GM19397 (cell line): Measurements from ENCODE around the gene ZNF880.
"Not testable (repeated sequence)": the region's sequence is repeated elsewhere in the genome, so short reads cannot be mapped to it uniquely, and the experiment has no call there.

Experiments used
- ATAC-seq: cut with Tn5 transposase; IDR thresholded peaks from one replicate; pipeline ENCODE4 v1.9.1; 2021; ENCODE audit warnings: mild to moderate bottlenecking, moderate library complexity; ENCODE audit not compliant: unreplicated experiment

Gene ZNF880

DNA sequence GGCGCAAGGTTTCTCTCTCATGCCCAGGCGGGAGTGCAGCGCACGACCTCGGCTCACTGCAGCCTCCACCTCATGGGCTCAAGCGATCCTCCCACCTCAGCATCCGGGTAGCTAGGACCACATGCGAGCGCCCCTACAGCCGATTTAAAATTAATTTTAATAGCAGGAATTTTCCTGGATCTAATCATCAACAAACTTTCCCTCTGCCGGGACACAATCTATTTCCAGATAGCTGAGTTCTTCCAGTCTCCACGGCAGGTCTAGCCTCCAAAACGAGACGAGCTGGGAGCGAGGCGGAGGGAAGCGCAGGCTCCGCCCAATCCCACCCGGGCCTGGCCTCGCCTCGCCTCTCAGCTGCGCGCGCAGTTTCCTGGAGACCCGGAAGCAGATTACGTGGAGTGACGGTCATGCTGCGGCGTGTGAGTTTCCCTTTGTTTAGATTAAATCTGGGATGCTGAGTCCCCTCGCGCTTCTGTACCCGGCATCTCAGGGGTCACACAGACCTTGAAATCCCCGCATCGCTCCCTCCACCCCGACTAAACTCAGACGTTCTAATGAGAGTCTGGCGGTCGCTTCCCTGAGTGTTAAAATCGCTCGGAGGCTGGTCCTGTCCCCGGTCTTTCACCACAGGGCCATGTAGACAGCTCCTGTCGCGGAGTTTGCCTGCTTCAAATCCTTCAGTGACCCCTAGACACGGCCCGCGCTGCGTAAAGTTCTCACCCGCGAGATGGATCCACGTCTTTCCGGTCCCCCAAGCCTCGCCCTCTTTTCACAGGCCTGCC is at the start of gene ZNF880:
Gene ZNF880, plus strand, starts transcription at position 365 of the 782 bp plus-strand sequence. Its CDS starts 43 bp downstream, at position 408.
- peak; percentile 96 for ATAC-seq

DNA sequence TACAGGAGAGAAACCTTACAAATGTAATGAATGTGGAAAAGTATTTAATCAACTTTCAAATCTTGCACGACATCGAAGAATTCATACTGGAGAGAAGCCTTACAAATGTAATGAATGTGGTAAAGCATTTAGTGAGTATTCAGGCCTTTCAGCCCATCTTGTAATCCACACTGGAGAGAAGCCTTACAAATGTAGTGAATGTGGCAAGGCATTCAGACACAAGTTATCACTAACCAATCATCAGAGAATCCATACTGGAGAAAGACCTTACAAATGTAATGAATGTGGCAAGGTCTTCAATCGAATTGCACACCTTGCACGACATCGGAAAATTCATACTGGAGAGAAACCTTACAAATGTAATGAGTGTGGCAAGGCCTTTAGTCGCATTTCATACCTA is 47.3 kb upstream of the ZNF880 start:
- ATAC-seq = no peak

DNA sequence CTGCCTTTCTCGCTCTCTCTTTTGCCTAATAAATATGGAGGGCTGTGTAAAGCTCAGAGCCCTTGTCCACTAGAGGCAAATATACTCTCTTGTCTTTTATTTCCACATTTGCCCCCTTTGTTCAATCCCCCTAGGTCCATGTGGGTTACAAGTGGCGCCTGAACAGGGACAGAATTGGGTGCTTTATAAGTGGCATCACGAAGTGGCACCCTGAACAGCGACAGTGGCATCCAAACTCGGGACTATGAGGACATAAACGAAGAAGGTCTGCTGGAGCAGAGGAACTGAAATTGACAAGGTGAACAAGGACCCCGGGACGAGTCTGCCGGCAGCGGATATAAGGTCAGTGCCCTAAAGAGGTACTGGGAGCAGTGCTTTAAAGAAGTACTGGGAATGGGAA is 38.0 kb upstream of the ZNF880 start:
- no peak for ATAC-seq

DNA sequence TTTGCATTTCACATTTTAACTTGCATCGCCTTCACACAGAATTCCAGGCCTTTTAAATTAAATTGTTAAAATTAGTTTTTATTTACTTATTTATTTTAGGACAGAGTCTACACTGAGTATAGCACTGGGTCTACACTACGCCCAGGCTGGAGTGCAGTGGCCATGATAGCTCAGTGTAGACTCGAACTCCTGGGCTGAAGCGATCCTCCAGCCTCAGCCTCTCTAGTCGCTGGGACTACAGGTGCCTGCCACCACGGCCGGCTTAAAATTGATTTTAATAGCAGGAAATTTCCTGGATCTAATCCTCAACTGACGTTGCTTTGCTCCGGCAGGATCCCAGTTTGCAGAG is 34.0 kb upstream of the ZNF880 start:
- no peak for ATAC-seq

DNA sequence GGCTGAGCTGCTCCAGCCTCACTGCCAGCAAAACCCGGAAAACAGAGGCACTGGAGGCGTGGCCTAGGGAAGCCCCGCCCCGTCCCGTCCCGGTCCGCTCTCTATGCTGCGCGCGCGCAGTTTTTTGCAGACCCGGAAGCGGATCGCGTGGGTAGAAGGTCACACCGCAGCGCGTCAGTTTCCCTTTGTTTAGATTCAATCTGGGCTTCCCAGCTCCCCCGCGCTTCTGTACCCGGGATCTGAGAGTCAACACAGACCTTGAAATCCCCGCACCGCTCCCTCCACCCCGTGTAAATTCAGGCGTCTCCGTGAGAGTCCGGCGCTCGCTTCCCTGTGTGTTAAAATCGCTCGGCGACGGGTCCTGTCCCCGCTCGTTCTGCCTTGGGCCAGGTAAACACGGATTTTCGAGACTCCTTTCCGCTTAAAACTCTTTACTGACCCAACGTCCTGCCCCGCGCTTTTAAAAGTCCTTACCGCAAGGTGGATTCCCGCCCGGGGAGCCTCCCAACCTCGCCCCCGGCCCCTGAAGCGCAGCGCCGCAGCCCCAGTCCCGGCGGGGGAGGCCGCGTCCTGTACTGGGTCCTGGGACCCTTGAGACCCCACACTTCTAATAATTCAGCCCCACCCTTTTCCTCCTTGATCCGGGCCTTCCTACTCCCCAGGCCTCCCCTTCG is 33.5 kb upstream of the ZNF880 start, which contains the start of gene ZNF610:
Gene ZNF610, plus strand, starts transcription at position 127 of the 674 bp plus-strand sequence. CDS start 12,930 bp downstream, outside the sequence.
- ATAC-seq = no peak

DNA sequence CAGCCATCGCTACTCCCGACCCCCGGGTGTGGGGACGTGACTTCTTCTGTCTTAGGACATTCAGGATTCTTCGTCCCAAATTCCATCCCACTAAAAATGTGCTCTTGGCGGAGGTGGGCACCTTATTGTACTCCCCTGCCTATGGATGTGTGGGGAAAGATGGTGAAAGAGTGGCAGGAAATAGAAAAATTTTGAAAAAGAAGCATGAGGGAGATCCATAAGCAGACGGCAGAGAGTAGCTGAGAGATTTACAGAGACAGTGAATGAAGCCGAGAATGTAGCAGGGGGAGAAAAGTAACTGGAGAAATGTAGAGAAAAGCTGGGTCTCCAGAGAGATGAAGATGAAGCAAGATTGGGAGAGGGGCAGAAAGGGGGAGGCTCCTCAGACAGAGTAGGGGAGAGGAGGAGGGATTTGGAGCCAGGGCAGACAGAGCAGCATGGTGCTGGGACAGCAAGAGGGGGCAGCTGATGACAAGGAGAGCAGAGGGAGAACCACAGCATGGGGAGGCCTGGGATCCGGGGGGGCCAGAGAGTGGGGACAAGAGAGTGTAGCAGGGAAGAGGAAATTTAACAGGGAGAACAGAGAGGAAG is 32.8 kb upstream of the ZNF880 start:
- no peak for ATAC-seq

DNA sequence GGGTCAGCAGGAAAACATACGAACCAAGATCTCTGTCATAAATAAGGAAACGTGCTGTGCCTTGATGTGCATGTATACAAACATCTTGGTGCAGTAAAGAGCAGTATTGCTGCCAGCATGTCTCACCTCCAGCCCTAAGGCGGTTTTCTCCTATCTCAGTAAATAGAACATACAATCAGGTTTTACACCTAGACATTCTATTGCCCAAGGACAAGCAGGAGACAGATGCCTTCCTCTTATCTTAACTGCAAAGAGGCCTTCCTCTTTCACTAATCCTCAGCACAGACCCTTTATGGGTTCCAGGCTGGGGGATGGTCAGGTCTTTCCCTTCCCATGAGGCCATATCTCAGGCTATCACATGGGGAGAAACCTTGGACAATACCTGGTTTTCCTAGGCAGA is 30.7 kb upstream of the ZNF880 start:
- not testable (repeated sequence) for ATAC-seq

DNA sequence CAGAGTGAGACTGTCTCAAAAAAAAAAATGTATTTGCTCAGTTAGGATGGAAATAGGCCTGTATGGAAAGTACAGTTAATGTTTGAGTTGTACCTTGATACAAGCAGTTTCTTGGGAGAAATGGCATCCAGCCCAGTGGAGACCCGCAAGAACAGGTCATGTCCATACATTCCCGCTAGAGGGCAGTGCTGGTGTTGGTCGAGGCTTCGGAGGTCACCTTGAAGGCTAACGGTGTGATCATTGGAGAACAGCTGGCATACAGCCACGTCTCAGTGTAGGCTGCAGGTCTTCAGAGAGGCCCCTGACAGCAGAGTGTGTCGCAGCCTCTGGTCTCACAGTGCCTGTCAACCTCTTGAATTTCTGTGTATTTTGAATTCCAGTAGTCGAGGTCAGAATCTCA is 26.2 kb upstream of the ZNF880 start:
- ATAC-seq = no peak

DNA sequence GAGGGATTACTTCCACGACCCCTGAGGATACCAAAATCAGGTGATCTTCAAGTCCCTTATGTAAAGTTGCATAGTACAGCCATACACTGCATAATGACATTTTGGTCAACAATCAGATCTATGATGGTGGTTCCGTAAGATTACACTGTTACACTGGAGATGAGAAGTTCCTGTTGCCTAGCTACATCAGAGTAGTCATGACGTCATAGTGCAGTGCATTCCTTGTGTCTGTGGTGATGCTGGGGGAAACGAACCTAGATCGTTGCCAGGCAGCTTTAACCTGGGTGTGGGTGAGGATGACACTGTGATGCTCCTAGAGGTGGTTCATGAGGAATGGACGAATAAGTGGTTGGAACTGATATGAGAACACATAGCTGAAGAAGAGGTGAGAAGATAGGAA is 24.6 kb upstream of the ZNF880 start:
- ATAC-seq = no peak

DNA sequence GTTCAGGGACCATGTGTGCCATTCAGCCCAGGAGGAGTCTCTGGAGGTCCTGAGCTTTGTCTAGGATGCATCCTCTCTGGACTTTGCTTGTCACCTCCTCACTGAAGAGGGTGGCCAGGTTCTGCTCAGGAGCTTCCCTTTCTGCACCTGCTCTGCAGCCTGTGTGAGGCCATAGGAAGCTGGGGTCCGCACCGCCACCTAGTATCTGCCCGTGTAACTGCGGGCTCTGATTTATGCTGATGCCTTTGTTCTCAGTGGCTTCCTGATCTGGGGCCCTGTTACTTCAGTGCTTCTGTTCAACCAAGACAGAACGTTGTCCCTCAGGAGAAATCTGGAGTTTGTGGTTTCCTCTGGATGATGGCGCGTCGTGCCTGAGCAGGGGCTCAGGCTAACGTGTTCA is 18.2 kb upstream of the ZNF880 start:
- ATAC-seq = no peak

DNA sequence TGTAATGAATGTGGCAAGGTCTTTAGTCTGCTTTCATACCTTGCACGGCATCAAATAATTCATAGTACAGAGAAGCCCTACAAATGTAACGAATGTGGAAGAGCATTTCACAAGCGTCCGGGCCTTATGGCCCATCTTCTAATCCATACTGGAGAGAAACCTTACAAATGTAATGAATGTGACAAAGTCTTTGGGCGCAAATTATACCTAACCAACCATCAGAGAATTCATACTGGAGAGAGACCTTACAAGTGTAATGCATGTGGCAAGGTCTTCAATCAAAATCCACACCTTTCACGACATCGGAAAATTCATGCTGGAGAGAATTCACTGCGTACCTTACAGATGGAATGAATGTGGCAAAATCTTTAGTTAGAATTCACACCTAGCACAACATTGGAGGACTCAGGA is 3.3 kb upstream of the ZNF880 start:
- no peak for ATAC-seq

DNA sequence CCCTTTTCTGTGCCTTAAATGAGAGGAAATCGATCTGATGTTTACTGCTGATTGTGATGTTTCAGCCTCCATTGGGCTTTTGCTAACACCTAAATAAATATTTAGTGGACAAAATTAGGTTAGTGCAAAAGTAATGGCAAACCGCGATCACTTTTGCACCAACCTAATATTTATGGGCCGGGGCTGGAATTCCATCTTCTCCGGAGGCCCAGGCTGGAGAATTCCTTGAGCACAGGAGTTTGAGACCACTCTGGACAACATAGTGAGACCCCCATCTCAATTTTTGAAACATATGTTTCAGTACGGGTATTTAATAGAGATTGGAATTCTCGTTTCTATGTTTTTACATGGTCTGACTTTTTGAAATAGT is 603 bp downstream of the ZNF880 start:
- no peak for ATAC-seq

DNA sequence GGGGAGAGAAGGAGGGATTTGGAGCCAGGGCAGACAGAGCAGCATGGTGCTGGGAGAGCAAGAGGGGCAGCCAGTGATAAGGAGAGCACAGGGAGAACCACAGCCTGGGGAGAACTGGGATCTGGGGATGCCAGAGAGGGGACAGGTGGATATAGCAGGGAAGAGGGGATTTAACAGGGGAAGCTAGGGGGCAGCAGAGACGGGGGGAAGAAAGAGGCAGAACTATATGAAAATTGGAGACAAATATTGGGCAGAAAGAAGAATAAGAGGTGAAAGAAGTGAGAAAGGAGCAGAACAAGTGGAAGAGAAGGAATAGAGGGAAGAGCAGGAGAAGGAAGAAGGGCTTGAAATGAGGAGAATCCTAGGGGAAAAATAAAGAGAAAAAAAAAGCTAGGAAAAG is 21.4 kb downstream of the ZNF880 start:
- ATAC-seq = no peak

DNA sequence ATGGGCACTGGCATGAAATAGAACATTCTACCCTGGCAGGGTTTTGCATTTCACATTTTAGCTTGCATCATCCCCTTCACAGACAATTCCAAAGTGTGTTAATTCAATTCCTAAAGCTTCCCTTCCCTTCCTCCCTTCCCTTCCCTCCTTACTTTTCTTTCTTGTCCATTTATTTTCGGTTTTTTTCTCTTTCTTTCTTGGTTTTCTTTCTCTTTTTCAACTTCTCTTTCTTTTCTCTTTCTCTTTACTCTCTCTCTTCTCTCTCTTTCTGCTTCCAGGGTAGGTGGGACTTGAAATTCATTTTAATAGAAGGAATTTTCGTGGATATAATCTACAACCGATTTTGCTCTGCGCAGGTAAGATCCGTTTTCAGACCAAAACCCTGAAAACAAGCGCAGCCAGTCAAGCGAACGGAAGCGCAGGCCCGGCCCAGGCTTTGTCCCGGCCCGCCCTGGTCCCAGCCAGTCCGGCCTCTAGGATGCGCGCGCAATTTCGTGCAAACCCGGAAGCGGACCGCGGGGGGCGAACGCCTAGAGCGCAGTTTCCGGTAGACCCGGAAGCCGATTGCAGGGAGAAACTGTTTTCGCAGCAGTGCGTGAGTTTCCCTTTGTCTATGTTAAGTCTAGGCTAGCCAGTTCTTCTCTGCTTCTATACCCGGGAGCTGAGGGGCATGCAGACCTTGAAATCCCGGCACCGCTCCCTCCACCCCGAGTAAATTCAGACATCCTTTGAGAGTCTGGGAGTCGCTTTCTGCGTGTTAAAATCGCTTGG is 27.8 kb downstream of the ZNF880 start, which contains the start of gene ZNF528:
Gene ZNF528, plus strand, starts transcription at position 540 of the 771 bp plus-strand sequence. CDS start 4,165 bp downstream, outside the sequence.
- peak; percentile 96 for ATAC-seq

DNA sequence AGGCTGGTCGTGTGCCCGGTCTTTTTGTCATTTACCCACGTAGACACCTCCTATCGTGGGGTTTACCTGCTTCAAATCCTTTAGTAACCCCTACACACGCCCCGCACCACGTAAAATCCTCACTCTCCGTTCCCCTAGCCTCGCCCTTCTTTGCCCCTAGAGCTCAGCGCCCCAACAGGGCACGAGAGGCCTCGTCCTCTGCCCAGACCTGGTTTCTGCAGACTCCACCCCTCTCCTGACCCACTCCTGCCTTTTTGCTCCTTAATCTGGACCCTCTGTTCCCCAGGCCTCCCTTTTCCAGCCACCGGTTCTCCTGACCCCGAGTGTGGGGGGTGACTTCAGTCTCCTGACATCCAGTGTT is 28.3 kb downstream of the ZNF880 start:
- peak; percentile 30 for ATAC-seq

DNA sequence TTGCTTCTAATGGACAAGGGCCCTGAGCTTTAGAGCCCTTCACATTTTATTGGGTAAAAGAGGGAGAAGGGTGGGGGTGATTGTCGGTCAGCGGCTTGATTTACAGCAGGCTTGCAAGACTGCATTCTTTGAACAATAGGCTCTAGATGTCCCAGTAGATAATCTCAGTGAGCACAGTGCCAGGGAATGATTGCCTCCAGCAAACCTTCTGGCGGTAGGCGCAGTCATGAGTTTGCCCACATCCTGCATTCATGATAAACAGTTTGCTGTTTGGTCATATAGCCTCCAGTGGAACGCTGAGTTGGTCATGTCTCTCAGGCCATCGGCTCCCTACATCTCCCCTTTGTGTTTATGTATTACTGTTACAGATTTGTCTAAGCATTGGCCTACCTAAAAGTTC is 40.6 kb downstream of the ZNF880 start:
- ATAC-seq = no peak

DNA sequence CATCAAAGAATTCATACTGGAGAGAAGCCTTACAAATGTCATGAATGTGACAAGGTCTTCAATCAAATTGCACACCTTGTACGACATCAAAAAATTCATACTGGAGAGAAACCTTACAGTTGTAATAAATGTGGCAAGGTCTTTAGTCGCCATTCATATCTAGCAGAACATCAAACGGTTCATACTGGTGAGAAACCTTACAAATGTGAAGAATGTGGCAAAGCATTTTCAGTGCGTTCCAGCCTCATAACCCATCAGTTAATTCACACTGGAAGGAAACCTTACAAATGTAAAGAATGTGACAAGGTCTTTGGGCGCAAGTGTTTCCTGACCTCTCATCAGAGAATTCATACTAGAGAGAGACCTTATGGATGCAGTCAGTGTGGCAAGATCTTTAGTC is 46.0 kb downstream of the ZNF880 start:
- ATAC-seq = no peak

DNA sequence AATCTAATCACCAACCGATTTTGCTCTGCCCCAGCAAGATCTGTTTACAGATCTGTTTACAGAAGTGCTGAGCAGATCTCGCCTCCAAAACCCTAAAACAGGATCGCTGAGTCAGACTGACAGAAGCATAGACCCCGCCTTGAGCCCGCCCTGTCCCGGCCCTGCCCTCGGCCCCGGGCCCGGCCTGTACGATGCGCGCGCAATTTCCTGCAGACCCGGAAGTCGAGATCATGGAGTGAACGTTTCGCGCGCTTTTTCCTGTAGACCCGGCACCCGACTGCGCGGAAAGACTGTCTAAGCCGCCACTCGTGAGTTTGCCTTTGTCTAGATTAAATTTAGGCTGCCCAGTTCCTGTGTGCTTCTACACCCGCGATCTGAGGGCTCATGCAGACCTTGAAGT is 59.2 kb downstream of the ZNF880 start, which contains the start of gene ZNF534:
Gene ZNF534, plus strand, starts transcription at position 212 of the 400 bp plus-strand sequence. CDS start 2,327 bp downstream, outside the sequence.
- no peak for ATAC-seq
